Fibroblast of lung (primary cell): Measurements from ENCODE around the gene CLIC5.

Experiments used
- CTCF ChIP-seq, 2 donors: IDR thresholded peaks in 1 of 2; conservative IDR thresholded peaks in 1 of 2; 1 replicate in 1 of 2; 2 replicates in 1 of 2; pipeline ENCODE4 v1.5.1; 2011 to 2012; ENCODE audit warnings: low read length in 2 of 2, control low read depth in 1 of 2, inconsistent platforms in 1 of 2, low read depth in 1 of 2, mild to moderate bottlenecking in 1 of 2
- EZH2 ChIP-seq: IDR thresholded peaks from 2 replicates; pipeline ENCODE4 v1.5.1; 2012; ENCODE audit warnings: low read length, control low read depth, mild to moderate bottlenecking; ENCODE audit errors: missing control alignments

- TF ChIP-seq CTCF (conservative IDR thresholded peaks at IDR 0.05 in 1 of 2, IDR thresholded peaks at IDR 0.05 in 1 of 2; ENCODE audit: low read depth in 1 of 2, low read length in 2 of 2) (no peak), EZH2 (no peak)
Observed at GRCh38 chr6:45898941-45899682, 116.5 kb downstream of the CLIC5 start.
